ENCODE results near the gene SUPT20HL2.

The SUPT20HL2 gene

DNA sequence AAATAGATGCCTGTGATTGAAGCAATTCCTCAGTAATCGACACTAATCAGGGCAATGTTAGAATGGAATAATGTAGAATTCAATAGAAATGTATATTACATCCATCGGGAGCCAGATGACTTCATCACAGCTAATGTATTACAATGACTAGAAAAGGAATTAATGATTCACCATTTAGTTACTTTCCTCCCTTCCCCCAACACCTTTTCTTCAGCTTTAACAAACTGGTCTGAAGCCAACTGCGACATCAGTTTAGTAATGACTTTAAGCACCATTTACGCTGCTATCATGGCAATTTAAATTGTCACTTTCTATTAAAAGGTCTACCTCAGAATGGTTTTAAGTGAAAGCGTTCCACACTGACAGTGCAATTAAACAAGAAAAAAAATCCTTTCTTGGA lies 45.1 kb downstream of the SUPT20HL2 start:
- H3K9ac ChIP-seq (ENCODE audit: low read length) = no peak overlapping the region
- H2AFZ ChIP-seq (ENCODE audit: low read depth, low read length, severe bottlenecking) = no peak overlapping the region
- no peaks in the 10 kb centered on the region for H3K9me2 ChIP-seq (replicated peaks; ENCODE audit: insufficient read depth, low read length)
- no peak overlapping the region for H3K4me2 ChIP-seq (ENCODE audit: low read depth, low read length, poor library complexity, severe bottlenecking)
- no peaks in the 10 kb centered on the region for H3K9me3 ChIP-seq (ENCODE audit: insufficient read depth, low read length)
- H3K36me3 ChIP-seq (ENCODE audit: low read length) = no peaks in the 10 kb centered on the region
- H3K79me2 ChIP-seq (ENCODE audit: insufficient read depth, low read length) = no peaks in the 10 kb centered on the region
- H4K20me1 ChIP-seq (ENCODE audit: low read depth, low read length) = no peaks in the 10 kb centered on the region
- H3K4me3 ChIP-seq (ENCODE audit: insufficient read depth, low read length, poor library complexity, severe bottlenecking) = no peak overlapping the region
- H3K27ac ChIP-seq (ENCODE audit: low read depth, low read length) = no peak overlapping the region
- no peaks in the 10 kb centered on the region for H3F3A ChIP-seq (ENCODE audit: insufficient read depth)
- H3K27me3 ChIP-seq (ENCODE audit: low read length) = no peaks in the 10 kb centered on the region
- TF ChIP-seq, protein P1, sequence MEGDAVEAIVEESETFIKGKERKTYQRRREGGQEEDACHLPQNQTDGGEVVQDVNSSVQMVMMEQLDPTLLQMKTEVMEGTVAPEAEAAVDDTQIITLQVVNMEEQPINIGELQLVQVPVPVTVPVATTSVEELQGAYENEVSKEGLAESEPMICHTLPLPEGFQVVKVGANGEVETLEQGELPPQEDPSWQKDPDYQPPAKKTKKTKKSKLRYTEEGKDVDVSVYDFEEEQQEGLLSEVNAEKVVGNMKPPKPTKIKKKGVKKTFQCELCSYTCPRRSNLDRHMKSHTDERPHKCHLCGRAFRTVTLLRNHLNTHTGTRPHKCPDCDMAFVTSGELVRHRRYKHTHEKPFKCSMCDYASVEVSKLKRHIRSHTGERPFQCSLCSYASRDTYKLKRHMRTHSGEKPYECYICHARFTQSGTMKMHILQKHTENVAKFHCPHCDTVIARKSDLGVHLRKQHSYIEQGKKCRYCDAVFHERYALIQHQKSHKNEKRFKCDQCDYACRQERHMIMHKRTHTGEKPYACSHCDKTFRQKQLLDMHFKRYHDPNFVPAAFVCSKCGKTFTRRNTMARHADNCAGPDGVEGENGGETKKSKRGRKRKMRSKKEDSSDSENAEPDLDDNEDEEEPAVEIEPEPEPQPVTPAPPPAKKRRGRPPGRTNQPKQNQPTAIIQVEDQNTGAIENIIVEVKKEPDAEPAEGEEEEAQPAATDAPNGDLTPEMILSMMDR (IDR thresholded peaks at IDR 0.05; ENCODE audit: insufficient read depth, low read length, poor library complexity, severe bottlenecking) = no peak
- no peak for TF ChIP-seq EZH2phosphoT487 (conservative IDR thresholded peaks at IDR 0.05; ENCODE audit: low read length)

DNA sequence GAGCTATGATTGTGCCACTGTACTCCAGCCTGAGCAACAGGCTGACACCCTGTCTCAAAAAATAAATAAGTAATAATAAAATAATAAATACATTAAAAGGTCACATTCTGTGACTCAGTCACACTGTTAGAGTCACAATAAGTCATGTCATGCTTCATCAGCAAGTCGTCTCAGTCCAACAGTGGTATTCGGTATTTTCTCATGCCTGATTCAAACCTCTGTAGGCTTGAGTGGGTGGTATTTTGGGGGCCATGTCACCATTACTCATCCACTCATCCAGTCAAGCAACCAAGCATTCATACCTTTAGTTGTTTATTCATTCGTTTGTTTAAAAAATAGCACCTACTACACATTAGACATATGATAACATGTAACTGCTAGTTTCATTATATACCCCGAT lies 46.9 kb downstream of the SUPT20HL2 start:
- no peak for TF ChIP-seq EZH2phosphoT487 (conservative IDR thresholded peaks at IDR 0.05; ENCODE audit: low read length)
- TF ChIP-seq, protein P1 (IDR thresholded peaks at IDR 0.05; ENCODE audit: insufficient read depth, low read length, poor library complexity, severe bottlenecking) = no peak
- no peak overlapping the region for H2AFZ ChIP-seq (ENCODE audit: low read depth, low read length, severe bottlenecking)
- no peaks in the 10 kb centered on the region for H4K20me1 ChIP-seq (ENCODE audit: low read depth, low read length)
- no peaks in the 10 kb centered on the region for H3K9me2 ChIP-seq (replicated peaks; ENCODE audit: insufficient read depth, low read length)
- no peaks in the 10 kb centered on the region for H3K27me3 ChIP-seq (ENCODE audit: low read length)
- H3K36me3 ChIP-seq (ENCODE audit: low read length) = no peaks in the 10 kb centered on the region
- no peak overlapping the region for H3K27ac ChIP-seq (ENCODE audit: low read depth, low read length)
- H3K79me2 ChIP-seq (ENCODE audit: insufficient read depth, low read length) = no peaks in the 10 kb centered on the region
- H3K4me3 ChIP-seq (ENCODE audit: insufficient read depth, low read length, poor library complexity, severe bottlenecking) = no peak overlapping the region
- no peak overlapping the region for H3K4me2 ChIP-seq (ENCODE audit: low read depth, low read length, poor library complexity, severe bottlenecking)
- H3K9me3 ChIP-seq (ENCODE audit: insufficient read depth, low read length) = no peaks in the 10 kb centered on the region
- no peaks in the 10 kb centered on the region for H3F3A ChIP-seq (ENCODE audit: insufficient read depth)
- no peak overlapping the region for H3K9ac ChIP-seq (ENCODE audit: low read length)

DNA sequence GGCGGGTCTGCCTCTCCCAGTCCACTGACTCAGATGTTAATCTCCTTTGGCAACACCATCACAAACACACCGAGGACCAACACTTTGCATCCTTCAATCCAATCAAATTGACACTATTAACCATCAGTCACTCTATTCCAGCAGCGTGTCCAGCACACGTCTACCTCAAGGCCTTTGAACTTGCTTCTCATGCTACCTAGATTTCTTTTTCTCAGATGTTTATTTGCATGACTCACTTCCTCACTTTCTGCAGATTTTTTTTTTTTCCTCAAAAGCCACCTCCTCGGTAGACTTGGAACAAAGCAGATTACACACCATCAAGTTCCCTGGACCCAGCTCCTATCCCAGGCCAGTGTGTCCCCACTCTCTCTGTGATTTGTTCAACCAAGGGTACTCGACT lies 49.5 kb downstream of the SUPT20HL2 start:
- Histone ChIP-seq H3K4me3 (ENCODE audit: insufficient read depth, low read length, poor library complexity, severe bottlenecking) (no peak overlapping the region), H2AFZ (ENCODE audit: low read depth, low read length, severe bottlenecking) (no peak overlapping the region), H3K9ac (ENCODE audit: low read length) (no peak overlapping the region), H3K4me2 (ENCODE audit: low read depth, low read length, poor library complexity, severe bottlenecking) (no peak overlapping the region), H3K27me3 (ENCODE audit: low read length) (no peaks in the 10 kb centered on the region), H3K27ac (ENCODE audit: low read depth, low read length) (no peak overlapping the region), H3K79me2 (ENCODE audit: insufficient read depth, low read length) (no peaks in the 10 kb centered on the region), H3K36me3 (ENCODE audit: low read length) (no peaks in the 10 kb centered on the region), H4K20me1 (ENCODE audit: low read depth, low read length) (no peaks in the 10 kb centered on the region), H3F3A (ENCODE audit: insufficient read depth) (no peaks in the 10 kb centered on the region), H3K9me3 (ENCODE audit: insufficient read depth, low read length) (no peaks in the 10 kb centered on the region), H3K9me2 (replicated peaks; ENCODE audit: insufficient read depth, low read length) (no peaks in the 10 kb centered on the region)
- TF ChIP-seq EZH2phosphoT487 (conservative IDR thresholded peaks at IDR 0.05; ENCODE audit: low read length) = no peak
- TF ChIP-seq, protein P1 (IDR thresholded peaks at IDR 0.05; ENCODE audit: insufficient read depth, low read length, poor library complexity, severe bottlenecking) = no peak

All from SU-DHL-6 (cell line).